Regular cardiac myocyte (primary cell): ENCODE data around the gene ZNF638. TPM values are rescaled to one million over a fixed set of nuclear protein-coding genes. Genes with fewer than 3 reads are reported as not detected.

Source experiments
- total RNA-seq: library from RNA; depleted of rRNA; stranded (reverse); fragments of >200 nt; gene quantifications from 2 replicates; pipeline ENCODE4 v1.2.3, GENCODE V29; 2014

The ZNF638 gene, protein sequence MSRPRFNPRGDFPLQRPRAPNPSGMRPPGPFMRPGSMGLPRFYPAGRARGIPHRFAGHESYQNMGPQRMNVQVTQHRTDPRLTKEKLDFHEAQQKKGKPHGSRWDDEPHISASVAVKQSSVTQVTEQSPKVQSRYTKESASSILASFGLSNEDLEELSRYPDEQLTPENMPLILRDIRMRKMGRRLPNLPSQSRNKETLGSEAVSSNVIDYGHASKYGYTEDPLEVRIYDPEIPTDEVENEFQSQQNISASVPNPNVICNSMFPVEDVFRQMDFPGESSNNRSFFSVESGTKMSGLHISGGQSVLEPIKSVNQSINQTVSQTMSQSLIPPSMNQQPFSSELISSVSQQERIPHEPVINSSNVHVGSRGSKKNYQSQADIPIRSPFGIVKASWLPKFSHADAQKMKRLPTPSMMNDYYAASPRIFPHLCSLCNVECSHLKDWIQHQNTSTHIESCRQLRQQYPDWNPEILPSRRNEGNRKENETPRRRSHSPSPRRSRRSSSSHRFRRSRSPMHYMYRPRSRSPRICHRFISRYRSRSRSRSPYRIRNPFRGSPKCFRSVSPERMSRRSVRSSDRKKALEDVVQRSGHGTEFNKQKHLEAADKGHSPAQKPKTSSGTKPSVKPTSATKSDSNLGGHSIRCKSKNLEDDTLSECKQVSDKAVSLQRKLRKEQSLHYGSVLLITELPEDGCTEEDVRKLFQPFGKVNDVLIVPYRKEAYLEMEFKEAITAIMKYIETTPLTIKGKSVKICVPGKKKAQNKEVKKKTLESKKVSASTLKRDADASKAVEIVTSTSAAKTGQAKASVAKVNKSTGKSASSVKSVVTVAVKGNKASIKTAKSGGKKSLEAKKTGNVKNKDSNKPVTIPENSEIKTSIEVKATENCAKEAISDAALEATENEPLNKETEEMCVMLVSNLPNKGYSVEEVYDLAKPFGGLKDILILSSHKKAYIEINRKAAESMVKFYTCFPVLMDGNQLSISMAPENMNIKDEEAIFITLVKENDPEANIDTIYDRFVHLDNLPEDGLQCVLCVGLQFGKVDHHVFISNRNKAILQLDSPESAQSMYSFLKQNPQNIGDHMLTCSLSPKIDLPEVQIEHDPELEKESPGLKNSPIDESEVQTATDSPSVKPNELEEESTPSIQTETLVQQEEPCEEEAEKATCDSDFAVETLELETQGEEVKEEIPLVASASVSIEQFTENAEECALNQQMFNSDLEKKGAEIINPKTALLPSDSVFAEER (N-terminal part only)
- total RNA-seq = 81.9 and 154 TPM in 2 replicates

DNA sequence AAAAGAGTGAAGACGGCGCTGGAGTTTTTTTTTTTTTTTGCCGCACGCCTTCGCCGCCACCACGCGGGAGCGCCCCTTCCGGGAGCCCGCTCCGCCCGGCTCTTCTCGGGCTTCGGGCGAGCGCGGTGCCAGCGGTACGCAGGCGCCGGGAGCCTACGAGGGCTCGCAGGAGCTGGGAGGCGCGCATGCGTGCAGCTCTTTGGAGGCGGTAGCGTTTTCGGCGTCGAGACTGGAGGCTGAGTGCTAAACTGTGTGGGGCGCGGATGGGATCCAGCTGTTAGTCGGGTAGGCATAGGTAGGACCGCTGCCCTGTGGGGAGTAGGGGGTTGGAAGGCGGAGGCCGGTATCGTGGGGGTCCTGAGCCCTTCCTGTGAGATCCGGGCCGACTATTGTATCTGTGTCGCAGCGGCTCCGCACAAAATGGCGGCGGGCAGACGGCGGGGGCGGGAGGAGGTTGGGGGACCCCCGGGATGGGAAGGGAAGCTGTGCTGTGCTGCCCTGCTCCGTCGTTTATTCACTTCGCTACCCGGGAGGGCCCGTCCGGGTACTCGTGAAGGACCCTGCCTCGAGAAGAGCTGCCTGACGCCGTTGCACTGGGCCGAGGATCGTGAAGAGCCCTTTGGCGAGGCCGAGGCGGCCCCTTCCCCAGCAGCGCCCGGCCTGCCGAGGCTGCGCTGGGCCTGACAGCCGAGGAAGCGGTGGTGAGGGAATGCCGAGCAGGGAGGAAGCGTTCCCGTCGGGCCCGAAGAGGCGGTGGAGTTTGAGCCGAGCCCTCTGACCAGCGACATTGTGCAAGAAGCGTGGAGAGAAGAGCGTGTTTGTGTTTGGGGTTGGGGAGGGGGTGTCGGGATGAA lies at the start of gene ZNF638:
ZNF638 (plus strand) TSS at position 202 of the 854 bp plus-strand sequence. CDS start 17,173 bp downstream, outside the sequence.

DNA sequence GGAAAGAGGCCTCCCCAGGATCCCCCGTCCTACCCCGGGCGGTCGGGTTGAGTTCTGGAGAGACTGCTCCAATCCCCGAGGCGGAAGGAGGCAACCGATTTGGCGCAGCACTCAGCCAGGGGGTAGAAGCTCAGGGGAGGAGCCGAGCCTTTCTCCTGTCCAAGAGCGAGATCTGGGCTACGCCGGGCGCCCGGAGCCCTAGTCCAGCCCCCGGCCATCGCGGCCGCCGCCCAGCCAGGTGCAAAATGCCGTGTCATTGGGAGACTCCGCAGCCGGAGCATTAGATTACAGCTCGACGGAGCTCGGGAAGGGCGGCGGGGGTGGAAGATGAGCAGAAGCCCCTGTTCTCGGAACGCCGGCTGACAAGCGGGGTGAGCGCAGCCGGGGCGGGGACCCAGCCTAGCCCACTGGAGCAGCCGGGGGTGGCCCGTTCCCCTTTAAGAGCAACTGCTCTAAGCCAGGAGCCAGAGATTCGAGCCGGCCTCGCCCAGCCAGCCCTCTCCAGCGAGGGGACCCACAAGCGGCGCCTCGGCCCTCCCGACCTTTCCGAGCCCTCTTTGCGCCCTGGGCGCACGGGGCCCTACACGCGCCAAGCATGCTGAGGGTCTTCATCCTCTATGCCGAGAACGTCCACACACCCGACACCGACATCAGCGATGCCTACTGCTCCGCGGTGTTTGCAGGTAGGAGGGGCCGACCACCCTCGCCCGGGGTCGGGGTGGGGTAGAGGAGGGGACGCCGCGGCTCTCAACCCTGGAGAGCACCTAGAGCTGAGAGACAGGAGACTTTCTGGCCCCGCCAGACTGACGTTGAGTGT lies 122.0 kb downstream of the ZNF638 start, which contains the start of gene DYSF:
DYSF (plus strand) TSS at position 158 of the 817 bp plus-strand sequence.

Other genes starting within 250 kb of the ZNF638 start
- gene MCEE, start 201.6 kb upstream of the ZNF638 start, total RNA-seq = 16.5 and 23.1 TPM in 2 replicates
- gene MPHOSPH10, start 201.1 kb upstream of the ZNF638 start, total RNA-seq = 19.2 and 33.2 TPM in 2 replicates
- gene PAIP2B, start 104.7 kb upstream of the ZNF638 start, total RNA-seq = 0.58 and 1.1 TPM in 2 replicates
- 5.6 and 12.7 TPM in 2 replicates for gene DYSF, start 121.8 kb downstream of the ZNF638 start, total RNA-seq